H1 (cell line): ENCODE measurements around the gene PDE4DIP. TPM values are rescaled to one million over a fixed set of nuclear protein-coding genes. Genes with fewer than 3 reads are reported as not detected.
"Not testable (repeated sequence)": the region's sequence is repeated elsewhere in the genome, so short reads cannot be mapped to it uniquely, and the experiment has no call there.

ENCODE experiments used
- CTCF ChIA-PET: fragments of 300-600 bp; sonication (Branson Sonifier 250); formaldehyde crosslinking; loops from one replicate; lab custom pipeline; 2021; ENCODE audit not compliant: partially characterized antibody; lab: Charles Lee
- POLR2A ChIA-PET: fragments of 300-600 bp; sonication (Branson Sonifier 250); formaldehyde crosslinking; loops from one replicate; lab custom pipeline; 2021; ENCODE audit warnings: inconsistent platforms; ENCODE audit not compliant: partially characterized antibody; lab: Charles Lee
- DNase-seq, 2 experiments: peaks; one replicate each; pipeline versions ENCODE4 v3.0.0 to v3.0.0-alpha.2; 2010 to 2022; ENCODE audit warnings: low spot score in 2 of 2, low read depth in 1 of 2, mixed read lengths in 1 of 2
- FAIRE-seq: peaks from 2 replicates; lab custom pipeline; 2011; peaks lifted over from hg19 to GRCh38; lab: Jason Lieb, UNC
- H2AFZ ChIP-seq: 2 replicates; pipeline ENCODE4 v1.8.1; 2012; ENCODE audit warnings: low read length, inconsistent platforms
- H2AK5ac ChIP-seq: 2 replicates; pipeline ENCODE4 v1.6.1; 2013; ENCODE audit warnings: low read depth, low read length
- H2BK120ac ChIP-seq: replicated peaks from 2 replicates; pipeline ENCODE3; 2013; ENCODE audit warnings: low read depth, low read length, inconsistent platforms
- H2BK12ac ChIP-seq: 2 replicates; pipeline ENCODE4 v1.6.1; 2013; ENCODE audit warnings: low read depth, low read length
- H2BK15ac ChIP-seq: 2 replicates; pipeline ENCODE4 v1.6.1; 2013; ENCODE audit warnings: low read length
- H2BK20ac ChIP-seq: 2 replicates; pipeline ENCODE4 v1.6.1; 2013; ENCODE audit warnings: low read length
- H2BK5ac ChIP-seq: 2 replicates; pipeline ENCODE4 v1.6.1; 2013; ENCODE audit warnings: low read depth, low read length
- H3K14ac ChIP-seq: 2 replicates; pipeline ENCODE4 v1.6.1; 2013; ENCODE audit warnings: inconsistent platforms; ENCODE audit not compliant: insufficient read length
- H3K18ac ChIP-seq: 2 replicates; pipeline ENCODE4 v1.6.1; 2013; ENCODE audit warnings: low read length; ENCODE audit errors: extremely low read depth
- H3K23ac ChIP-seq: 2 replicates; pipeline ENCODE4 v1.6.1; 2013; ENCODE audit warnings: inconsistent platforms; ENCODE audit not compliant: insufficient read length
- H3K23me2 ChIP-seq: 2 replicates; pipeline ENCODE4 v1.6.1; 2013; ENCODE audit warnings: low read depth, low read length
- H3K27ac ChIP-seq: 2 replicates; pipeline ENCODE4 v1.6.1; 2011; ENCODE audit warnings: low read depth, low read length, inconsistent platforms
- H3K27me3 ChIP-seq, 4 experiments: replicated peaks in 1 of 4; 1 replicate in 1 of 4; 2 replicates in 3 of 4; pipeline versions ENCODE4 v1.6.1 to v1.8.1; 2011 to 2013; ENCODE audit warnings: low read length in 3 of 4, mild to moderate bottlenecking in 3 of 4, inconsistent platforms in 2 of 4, mixed read lengths in 2 of 4, moderate library complexity in 1 of 4; ENCODE audit not compliant: control insufficient read depth in 3 of 4, insufficient read depth in 3 of 4; ENCODE audit errors: extremely low read depth in 1 of 4
- H3K36me3 ChIP-seq, 4 experiments: 2 replicates each; pipeline versions ENCODE4 v1.6.1 to v1.8.1; 2011 to 2013; ENCODE audit warnings: mild to moderate bottlenecking in 4 of 4, low read length in 3 of 4, moderate library complexity in 2 of 4, control low read depth in 1 of 4, inconsistent platforms in 1 of 4; ENCODE audit not compliant: insufficient read depth in 4 of 4, control insufficient read depth in 2 of 4
- H3K4ac ChIP-seq: replicated peaks from 2 replicates; pipeline ENCODE3; 2013; ENCODE audit warnings: low read length, low read depth, mixed read lengths, inconsistent platforms; ENCODE audit not compliant: insufficient read length
- H3K4me1 ChIP-seq, 4 experiments: replicated peaks in 1 of 4; 1 replicate in 1 of 4; 2 replicates in 3 of 4; pipeline versions ENCODE4 v1.6.1 to v1.8.1; 2011 to 2013; ENCODE audit warnings: low read length in 3 of 4, inconsistent platforms in 2 of 4, mixed read lengths in 1 of 4; ENCODE audit not compliant: insufficient read depth in 4 of 4, control insufficient read depth in 3 of 4
- H3K4me2 ChIP-seq, 2 experiments: 2 replicates each; pipeline versions ENCODE4 v1.6.1 to v1.8.1; 2011 to 2013; ENCODE audit warnings: low read depth in 2 of 2, low read length in 2 of 2, control low read depth in 1 of 2, inconsistent platforms in 1 of 2, mild to moderate bottlenecking in 1 of 2; ENCODE audit not compliant: insufficient read depth in 1 of 2
- H3K4me3 ChIP-seq, 4 experiments: fragments of 200-600, 300-600 bp in 1 of 4; sonication (generic), shearing (Covaris generic), sonication (Bioruptor Twin) in 1 of 4; 2 replicates each; pipeline versions ENCODE4 v1.5.1 to v1.8.1; 2011 to 2016; ENCODE audit warnings: low read length in 4 of 4, low read depth in 3 of 4, control low read depth in 2 of 4, inconsistent platforms in 2 of 4, mild to moderate bottlenecking in 2 of 4, mixed read lengths in 1 of 4, moderate library complexity in 1 of 4; ENCODE audit not compliant: insufficient read depth in 2 of 4; ENCODE audit errors: extremely low read depth in 1 of 4
- H3K56ac ChIP-seq: replicated peaks from 2 replicates; pipeline ENCODE3; 2013; ENCODE audit warnings: low read depth, mild to moderate bottlenecking, mixed read lengths, low read length, inconsistent platforms; ENCODE audit not compliant: insufficient read length
- H3K79me1 ChIP-seq: 2 replicates; pipeline ENCODE4 v1.6.1; 2013; ENCODE audit warnings: low read depth, low read length, control low read depth
- H3K79me2 ChIP-seq, 2 experiments: 2 replicates each; pipeline versions ENCODE4 v1.6.1 to v1.8.1; 2012 to 2013; ENCODE audit warnings: low read length in 2 of 2, mild to moderate bottlenecking in 2 of 2, inconsistent platforms in 1 of 2; ENCODE audit not compliant: insufficient read depth in 2 of 2, control insufficient read depth in 1 of 2
- H3K9ac ChIP-seq, 4 experiments: replicated peaks in 1 of 4; 1 replicate in 1 of 4; 2 replicates in 3 of 4; pipeline versions ENCODE4 v1.6.1 to v1.8.1; 2011 to 2013; ENCODE audit warnings: low read depth in 3 of 4, low read length in 3 of 4, control low read depth in 2 of 4, mild to moderate bottlenecking in 2 of 4, moderate library complexity in 2 of 4, inconsistent platforms in 1 of 4; ENCODE audit errors: extremely low read depth in 1 of 4
- H3K9me3 ChIP-seq, 2 experiments: 2 replicates each; pipeline versions ENCODE4 v1.6.1 to v1.8.1; 2012 to 2013; ENCODE audit warnings: mild to moderate bottlenecking in 2 of 2, moderate library complexity in 2 of 2, control low read depth in 1 of 2, inconsistent platforms in 1 of 2, low read depth in 1 of 2, low read length in 1 of 2, mixed read lengths in 1 of 2; ENCODE audit not compliant: insufficient read depth in 2 of 2
- H4K20me1 ChIP-seq, 2 experiments: replicated peaks in 1 of 2; 2 replicates each; pipeline versions ENCODE3 to v1.8.1; 2011 to 2013; ENCODE audit warnings: inconsistent platforms in 2 of 2, low read length in 2 of 2, mild to moderate bottlenecking in 1 of 2; ENCODE audit not compliant: insufficient read depth in 2 of 2, control insufficient read depth in 1 of 2
- H4K5ac ChIP-seq: 2 replicates; pipeline ENCODE4 v1.6.1; 2013; ENCODE audit warnings: low read length, low read depth, mixed read lengths, inconsistent platforms; ENCODE audit not compliant: insufficient read length
- H4K8ac ChIP-seq: 2 replicates; pipeline ENCODE4 v1.8.0; 2013; ENCODE audit warnings: mild to moderate bottlenecking, moderate library complexity, low read length, inconsistent platforms; ENCODE audit not compliant: insufficient read depth; ENCODE audit errors: extremely low read depth
- H4K91ac ChIP-seq: replicated peaks from 2 replicates; pipeline ENCODE3; 2013; ENCODE audit warnings: low read length, mixed read lengths, inconsistent platforms; ENCODE audit not compliant: insufficient read length
- WGBS, 2 experiments: shearing (Covaris generic) in 1 of 2; methylation state at CpG; one replicate each; pipeline versions ENCODE4 v1.1.6 to v1.1.7; 2013 to 2015; ENCODE audit warnings: low lambda C conversion rate in 2 of 2, mixed read lengths in 2 of 2, inconsistent platforms in 1 of 2, low coverage in 1 of 2, missing lambda C conversion rate in 1 of 2; ENCODE audit not compliant: insufficient replicate concordance in 2 of 2, insufficient coverage in 1 of 2, insufficient read length in 1 of 2; ENCODE audit errors: extremely low coverage in 1 of 2, missing lambda C conversion rate in 1 of 2; 5-methylcytosine and 5-hydroxymethylcytosine counted together
- polyA plus RNA-seq, 7 experiments: library from polyadenylated mRNA; depleted of rRNA in 3 of 7; stranded (reverse) in 5 of 7; unstranded in 2 of 7; fragments of >200 nt in 5 of 7; fragments of 200-250 nt in 2 of 7; gene quantifications; 1 replicate in 5 of 7; 2 replicates in 1 of 7; 4 replicates in 1 of 7; pipeline versions ENCODE4 v1.2.1 to v1.2.3, GENCODE V29; 2011 to 2013; ENCODE audit warnings: missing spikeins in 2 of 7, mixed read lengths in 2 of 7
- total RNA-seq: library from RNA; stranded (reverse); fragmentation: NEBNext Ultra II Directional; extraction: Animal tissue kit (Norgen Biotek cat#: 25700); gene quantifications from 2 replicates; pipeline ENCODE4 v1.2.1, GENCODE V29; 2021

The PDE4DIP gene
- total and polyA plus RNA-seq, 2 of the 8 experiments (the other 6 are each of a cell fraction or from before 2014, with no cell fraction given): 8.4 to 40.5 TPM

DNA sequence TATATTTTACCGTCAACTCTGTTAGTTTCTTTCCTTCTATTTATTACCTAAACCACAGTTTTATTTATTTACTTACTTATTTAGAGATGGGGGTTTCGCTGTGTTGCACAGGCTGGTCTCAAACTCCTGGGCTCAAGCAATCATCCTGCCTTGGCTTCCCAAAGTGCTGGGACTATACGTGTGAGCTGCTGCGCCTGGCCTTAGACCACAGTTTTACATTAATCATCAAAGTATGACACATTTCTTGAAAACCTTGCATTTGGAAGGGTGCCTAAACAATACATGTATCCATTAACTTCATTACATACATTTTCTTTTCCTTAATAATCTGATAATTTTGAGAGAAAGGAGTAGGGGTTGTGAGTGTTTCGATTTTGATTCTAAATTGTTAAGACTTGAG, 124.9 kb downstream of the PDE4DIP start:
- H2AFZ ChIP-seq, H3K9ac ChIP-seq, H3K14ac ChIP-seq, CTCF ChIA-PET, H2BK120ac ChIP-seq, FAIRE-seq, H3K4me1 ChIP-seq, H4K20me1 ChIP-seq, H3K23me2 ChIP-seq, H2AK5ac ChIP-seq, DNase-seq, H2BK20ac ChIP-seq, H4K8ac ChIP-seq, H3K4me2 ChIP-seq, H3K4ac ChIP-seq, POLR2A ChIA-PET, H2BK5ac ChIP-seq, H3K36me3 ChIP-seq, H3K27me3 ChIP-seq, H2BK15ac ChIP-seq, H3K23ac ChIP-seq, H3K18ac ChIP-seq, H4K91ac ChIP-seq, H3K27ac ChIP-seq, H4K5ac ChIP-seq, H3K79me1 ChIP-seq, H2BK12ac ChIP-seq, H3K79me2 ChIP-seq, H3K56ac ChIP-seq, H3K4me3 ChIP-seq, H3K9me3 ChIP-seq: not testable (repeated sequence)
- 86% methylated on average over 1 of the region's 5 CpGs; no CpG with 5 or more reads in 1 of the 2 experiments for WGBS, 2 experiments

DNA sequence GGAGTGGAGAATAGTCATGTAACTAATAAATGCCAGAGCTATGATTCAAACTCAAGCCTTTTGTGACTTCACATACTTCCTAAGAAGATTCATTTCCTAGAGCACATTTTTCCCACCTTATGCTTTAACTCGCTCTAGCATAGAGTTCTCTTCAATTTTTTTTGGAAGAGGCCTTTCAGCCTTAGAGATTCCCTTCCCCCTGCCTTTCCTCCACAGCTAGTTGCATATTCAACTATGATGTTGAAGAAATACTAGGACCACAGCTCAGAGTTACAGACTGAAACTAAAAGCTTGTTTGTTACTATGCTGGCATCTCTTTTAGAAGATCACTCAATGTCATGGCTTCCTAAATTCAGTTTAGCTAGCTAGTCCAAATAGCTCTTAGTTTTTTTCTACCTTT, 131.2 kb downstream of the PDE4DIP start:
- H3K4me1 ChIP-seq, H2AFZ ChIP-seq, H2BK12ac ChIP-seq, H3K4ac ChIP-seq, H4K5ac ChIP-seq, H3K4me3 ChIP-seq, H2BK20ac ChIP-seq, H4K8ac ChIP-seq, H2AK5ac ChIP-seq, H3K79me1 ChIP-seq, DNase-seq, POLR2A ChIA-PET, H4K91ac ChIP-seq, H2BK5ac ChIP-seq, H3K14ac ChIP-seq, H3K56ac ChIP-seq, CTCF ChIA-PET, H2BK120ac ChIP-seq, H3K23ac ChIP-seq, H3K23me2 ChIP-seq, H3K27ac ChIP-seq, H2BK15ac ChIP-seq, H3K27me3 ChIP-seq, H4K20me1 ChIP-seq, H3K18ac ChIP-seq, H3K4me2 ChIP-seq, H3K9ac ChIP-seq, H3K9me3 ChIP-seq, H3K79me2 ChIP-seq, FAIRE-seq: not testable (repeated sequence)
- peaks cover 4 to 18% (median 12%) of the 10 kb centered on the region in 4 experiments; a peak in 5 of 8 replicates for H3K36me3 ChIP-seq
- 94% methylated on average over 1 of the region's 1 CpG; no CpG with 5 or more reads in 1 of the 2 experiments for WGBS, 2 experiments
